ENCODE results near the gene WDR49. TPM values are rescaled to one million over a fixed set of nuclear protein-coding genes. Genes with fewer than 3 reads are reported as not detected.

The WDR49 gene
- total and polyA plus RNA-seq, 5 donors from 2014 or later, result 0.79 TPM; not detected in 4

- peaks cover 4% of the 10 kb centered on the region for H3K27me3 Mint-ChIP-seq
- Histone ChIP-seq H3K4me1 (ENCODE audit: control insufficient read depth, insufficient read depth, low read length, poor library complexity, severe bottlenecking) (no peaks in the 10 kb centered on the region), H3K27me3 (ENCODE audit: control insufficient read depth, insufficient read depth, low read length) (no peaks in the 10 kb centered on the region), H3K4me3 (ENCODE audit: low read depth, low read length) (no peak overlapping the region), H3K9me3 (ENCODE audit: control insufficient read depth in 2 of 2, low read length in 2 of 2) (no peaks in the 10 kb centered on the region), H3K36me3 (ENCODE audit: control insufficient read depth, insufficient read depth, low read length) (no peaks in the 10 kb centered on the region), H3K27ac (ENCODE audit: insufficient read depth, low read length, poor library complexity, severe bottlenecking) (no peak overlapping the region)
- ATAC-seq (ENCODE audit: low read depth in 2 of 2) (no peak), DNase-seq (no peak)
- H3K4me3 Mint-ChIP-seq, result no peak overlapping the region
- H3K9me3 Mint-ChIP-seq, result peaks cover 0 to 1% (median 0%) of the 10 kb centered on the region in 7 donors
- no peaks in the 10 kb centered on the region for H3K36me3 Mint-ChIP-seq
- no peaks in the 10 kb centered on the region for H3K4me1 Mint-ChIP-seq
- H3K27ac Mint-ChIP-seq, result no peak overlapping the region
Observed at GRCh38 chr3:167441256-167441655, 212.5 kb downstream of the WDR49 start.

GRCh38 chr3:167437428-167438139 is 216.2 kb downstream of the WDR49 start:
- H3K9me3 Mint-ChIP-seq, result peaks cover 0 to 1% (median 0%) of the 10 kb centered on the region in 7 donors
- no peak for ATAC-seq (ENCODE audit: low read depth in 2 of 2)

More at GRCh38 chr3:167437428-167438139, 216.2 kb downstream of the WDR49 start:
- Histone ChIP-seq H3K36me3 (ENCODE audit: control insufficient read depth, insufficient read depth, low read length) (no peaks in the 10 kb centered on the region), H3K9me3 (ENCODE audit: control insufficient read depth in 2 of 2, low read length in 2 of 2) (no peaks in the 10 kb centered on the region), H3K4me1 (ENCODE audit: control insufficient read depth, insufficient read depth, low read length, poor library complexity, severe bottlenecking) (no peaks in the 10 kb centered on the region), H3K27ac (ENCODE audit: insufficient read depth, low read length, poor library complexity, severe bottlenecking) (no peak overlapping the region), H3K4me3 (ENCODE audit: low read depth, low read length) (no peak overlapping the region), H3K27me3 (ENCODE audit: control insufficient read depth, insufficient read depth, low read length) (no peaks in the 10 kb centered on the region)
- no peaks in the 10 kb centered on the region for H3K36me3 Mint-ChIP-seq
- no peak for DNase-seq
- no peak overlapping the region for H3K4me3 Mint-ChIP-seq
- H3K27ac Mint-ChIP-seq, result no peak overlapping the region
- H3K27me3 Mint-ChIP-seq, result peaks cover 4% of the 10 kb centered on the region
- no peaks in the 10 kb centered on the region for H3K4me1 Mint-ChIP-seq

Other genes with a start within 250 kb of the WDR49 start
- gene SERPINI2, start 179.9 kb downstream of the WDR49 start, total RNA-seq, result not detected
- gene SERPINI2, start 179.9 kb downstream of the WDR49 start, polyA plus RNA-seq, result not detected
- 69.9 TPM for gene PDCD10, start 81.0 kb upstream of the WDR49 start, total RNA-seq
- 100 to 1,000 TPM; 112 to 157 (median 132) TPM for gene PDCD10, start 81.0 kb upstream of the WDR49 start, polyA plus RNA-seq
- 2.4 TPM for gene SERPINI1, start 81.8 kb upstream of the WDR49 start, total RNA-seq
- gene SERPINI1, start 81.8 kb upstream of the WDR49 start, polyA plus RNA-seq, result 10 to 100 TPM; 12.8 to 17.8 (median 15.3) TPM